Muscle of leg (tissue), 11 donors: ENCODE data around the gene INSL3. TPM values are rescaled to one million over a fixed set of nuclear protein-coding genes. Genes with fewer than 3 reads are reported as not detected.

ENCODE experiments used
- DNase-seq: peaks from one replicate; pipeline ENCODE4 v3.0.0; 2013
- H3K27ac ChIP-seq: one replicate; pipeline ENCODE4 v1.5.1; 2013; ENCODE audit warnings: mild to moderate bottlenecking, low read length, control low read depth
- H3K27me3 ChIP-seq: one replicate; pipeline ENCODE4 v1.6.1; 2013; ENCODE audit warnings: low read length; ENCODE audit not compliant: control insufficient read depth, insufficient read depth
- H3K36me3 ChIP-seq: one replicate; pipeline ENCODE4 v1.6.1; 2013; ENCODE audit warnings: low read length; ENCODE audit not compliant: control insufficient read depth, insufficient read depth
- H3K4me1 ChIP-seq: one replicate; pipeline ENCODE4 v1.6.1; 2013; ENCODE audit warnings: low read length; ENCODE audit not compliant: control insufficient read depth, insufficient read depth
- H3K4me3 ChIP-seq: one replicate; pipeline ENCODE4 v1.5.1; 2013; ENCODE audit warnings: low read length, control low read depth
- H3K9me3 ChIP-seq: replicated peaks from 2 replicates; pipeline ENCODE4 v1.6.1; 2013; ENCODE audit warnings: low read depth, low read length; ENCODE audit not compliant: control insufficient read depth
- WGBS: methylation state at CpG from one replicate; pipeline ENCODE4 v1.1.5; 2013; ENCODE audit warnings: missing lambda C conversion rate; ENCODE audit not compliant: insufficient coverage; 5-methylcytosine and 5-hydroxymethylcytosine counted together
- polyA plus RNA-seq, 8 donors: library from polyadenylated mRNA; unstranded; fragments of 120-200 nt; gene quantifications; one replicate each; pipeline versions ENCODE4 v1.2.1 to v1.2.3, GENCODE V29; 2013; ENCODE audit warnings: inconsistent platforms in 1 of 8, low replicate concordance in 1 of 8; ENCODE audit not compliant: insufficient read length in 8 of 8, insufficient read depth in 1 of 8
- total RNA-seq: library from RNA; stranded (reverse); fragments of 120-200 nt; gene quantifications from one replicate; pipeline ENCODE4 v1.2.4, GENCODE V29; 2013

Gene INSL3
- total and polyA plus RNA-seq, 9 donors: not detected

- 83% methylated on average over 7 of the region's 8 CpGs for WGBS
- no peaks in the 10 kb centered on the region for H3K36me3 ChIP-seq
- DNase-seq: no peak
These were observed 14.1 kb upstream of the INSL3 start for GRCh38 chr19:17835182-17836006.

GRCh38 chr19:17834350-17835181 is 13.2 kb upstream of the INSL3 start:
- Histone ChIP-seq H3K27ac (no peak overlapping the region), H3K27me3 (peaks cover 26% of the 10 kb centered on the region), H3K4me1 (peaks cover 6% of the 10 kb centered on the region), H3K36me3 (no peaks in the 10 kb centered on the region), H3K4me3 (no peak overlapping the region), H3K9me3 (no peaks in the 10 kb centered on the region)
- 68% methylated on average over 15 of the region's 27 CpGs for WGBS
- DNase-seq: no peak

More at GRCh38 chr19:17835182-17836006, 14.1 kb upstream of the INSL3 start:
- Histone ChIP-seq H3K4me3 (no peak overlapping the region), H3K27ac (no peak overlapping the region), H3K27me3 (peaks cover 22% of the 10 kb centered on the region), H3K4me1 (peaks cover 4% of the 10 kb centered on the region), H3K9me3 (no peaks in the 10 kb centered on the region)

GRCh38 chr19:17832443-17833208 is 11.3 kb upstream of the INSL3 start:
- peaks cover 24% of the 10 kb centered on the region for H3K27me3 ChIP-seq

GRCh38 chr19:17831419-17831888 is 10.1 kb upstream of the INSL3 start:
- 39% methylated on average over 16 of the region's 25 CpGs for WGBS
- H3K27ac ChIP-seq: no peak overlapping the region
- H3K9me3 ChIP-seq: no peaks in the 10 kb centered on the region
- H3K36me3 ChIP-seq: no peaks in the 10 kb centered on the region
- DNase-seq: no peak
- H3K4me1 ChIP-seq: peaks cover 6% of the 10 kb centered on the region
- no peak overlapping the region for H3K4me3 ChIP-seq
- peaks cover 24% of the 10 kb centered on the region for H3K27me3 ChIP-seq

More at GRCh38 chr19:17832443-17833208, 11.3 kb upstream of the INSL3 start:
- no peak overlapping the region for H3K27ac ChIP-seq
- H3K36me3 ChIP-seq: no peaks in the 10 kb centered on the region
- no peak for DNase-seq
- no peaks in the 10 kb centered on the region for H3K9me3 ChIP-seq
- 88% methylated on average over 13 of the region's 17 CpGs for WGBS
- H3K4me1 ChIP-seq: peaks cover 6% of the 10 kb centered on the region
- H3K4me3 ChIP-seq: no peak overlapping the region

- Histone ChIP-seq H3K36me3 (no peaks in the 10 kb centered on the region), H3K4me1 (peaks cover 6% of the 10 kb centered on the region), H3K27me3 (peaks cover 24% of the 10 kb centered on the region), H3K9me3 (no peaks in the 10 kb centered on the region), H3K27ac (no peak overlapping the region), H3K4me3 (peak overlapping the region; percentile 8)
- DNase-seq: peak; percentile 65
- WGBS: 13% methylated on average over 41 of the region's 50 CpGs
These were observed 9.5 kb upstream of the INSL3 start for GRCh38 chr19:17830567-17831418.

- H3K9me3 ChIP-seq: no peaks in the 10 kb centered on the region
- peaks cover 6% of the 10 kb centered on the region for H3K4me1 ChIP-seq
- H3K27ac ChIP-seq: no peak overlapping the region
- WGBS: 14% methylated on average over 23 of the region's 29 CpGs
- H3K4me3 ChIP-seq: peak overlapping the region; percentile 8
- H3K27me3 ChIP-seq: peaks cover 24% of the 10 kb centered on the region
- DNase-seq: peak; percentile 40
- no peaks in the 10 kb centered on the region for H3K36me3 ChIP-seq
These were observed 8.7 kb upstream of the INSL3 start for GRCh38 chr19:17829855-17830566.

GRCh38 chr19:17826508-17827056 is 5.3 kb upstream of the INSL3 start:
- no peak overlapping the region for H3K4me3 ChIP-seq
- WGBS: 90% methylated on average over 12 of the region's 13 CpGs
- peaks cover 16% of the 10 kb centered on the region for H3K27me3 ChIP-seq

GRCh38 chr19:17824339-17824738 is 3.0 kb upstream of the INSL3 start:
- no peaks in the 10 kb centered on the region for H3K27me3 ChIP-seq
- no peak overlapping the region for H3K4me3 ChIP-seq
- WGBS: 23% methylated on average over 5 of the region's 8 CpGs
- DNase-seq: no peak
- no peak overlapping the region for H3K27ac ChIP-seq
- H3K4me1 ChIP-seq: no peaks in the 10 kb centered on the region
- no peaks in the 10 kb centered on the region for H3K36me3 ChIP-seq
- no peaks in the 10 kb centered on the region for H3K9me3 ChIP-seq

More at GRCh38 chr19:17826508-17827056, 5.3 kb upstream of the INSL3 start:
- H3K27ac ChIP-seq: no peak overlapping the region
- DNase-seq: no peak
- H3K36me3 ChIP-seq: no peaks in the 10 kb centered on the region
- H3K9me3 ChIP-seq: no peaks in the 10 kb centered on the region
- H3K4me1 ChIP-seq: peaks cover 6% of the 10 kb centered on the region
